Measurements from ENCODE around the gene SLC17A6.

The SLC17A6 gene

DNA sequence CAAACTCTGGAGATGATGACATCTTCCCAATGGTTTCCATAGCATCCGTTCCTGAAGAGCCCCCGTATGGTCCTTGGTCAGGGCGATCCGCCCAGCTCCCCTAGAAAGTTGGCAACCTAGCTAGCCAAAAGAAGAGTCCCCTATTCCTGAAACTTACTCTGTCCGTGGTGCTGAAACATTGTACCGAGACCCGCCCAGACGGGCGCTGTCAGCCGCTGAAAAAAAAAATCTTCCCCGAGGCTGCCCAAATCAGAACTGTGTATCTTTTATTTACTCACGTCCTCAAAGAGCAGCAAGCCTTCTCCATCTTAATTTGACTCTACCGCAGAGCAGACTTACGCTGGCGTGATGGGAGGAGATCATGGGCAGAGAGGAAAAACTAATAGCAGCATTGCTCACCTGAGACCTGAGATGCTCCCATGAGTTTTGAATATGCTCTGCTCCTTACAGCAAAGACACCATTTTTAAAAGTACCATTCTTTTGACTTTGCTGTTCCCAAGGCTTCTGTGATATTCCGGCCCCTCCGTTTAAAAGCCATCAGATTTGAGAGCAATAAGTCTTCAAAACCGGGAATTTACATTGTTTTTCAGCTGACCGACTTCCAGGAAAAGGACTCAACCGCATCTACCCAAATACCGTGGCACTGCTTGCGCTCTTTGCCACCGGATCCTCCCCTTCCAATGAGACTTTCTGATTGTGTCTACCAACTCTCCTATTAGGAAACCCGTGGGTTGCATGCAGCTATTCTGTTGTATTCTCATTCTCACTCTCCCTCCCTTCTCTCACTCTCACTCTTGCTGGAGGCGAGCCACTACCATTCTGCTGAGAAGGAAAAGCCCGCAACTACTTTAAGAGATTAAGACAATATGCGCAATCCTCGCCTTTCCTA is at the start of gene SLC17A6:
TSS of gene SLC17A6 (plus strand) at position 786 of the 890 bp plus-strand sequence. CDS start 153 bp downstream, outside the sequence.
- peak; percentile 36 for DNase-seq (ENCODE audit: low spot score)
- TF ChIP-seq, protein P1, sequence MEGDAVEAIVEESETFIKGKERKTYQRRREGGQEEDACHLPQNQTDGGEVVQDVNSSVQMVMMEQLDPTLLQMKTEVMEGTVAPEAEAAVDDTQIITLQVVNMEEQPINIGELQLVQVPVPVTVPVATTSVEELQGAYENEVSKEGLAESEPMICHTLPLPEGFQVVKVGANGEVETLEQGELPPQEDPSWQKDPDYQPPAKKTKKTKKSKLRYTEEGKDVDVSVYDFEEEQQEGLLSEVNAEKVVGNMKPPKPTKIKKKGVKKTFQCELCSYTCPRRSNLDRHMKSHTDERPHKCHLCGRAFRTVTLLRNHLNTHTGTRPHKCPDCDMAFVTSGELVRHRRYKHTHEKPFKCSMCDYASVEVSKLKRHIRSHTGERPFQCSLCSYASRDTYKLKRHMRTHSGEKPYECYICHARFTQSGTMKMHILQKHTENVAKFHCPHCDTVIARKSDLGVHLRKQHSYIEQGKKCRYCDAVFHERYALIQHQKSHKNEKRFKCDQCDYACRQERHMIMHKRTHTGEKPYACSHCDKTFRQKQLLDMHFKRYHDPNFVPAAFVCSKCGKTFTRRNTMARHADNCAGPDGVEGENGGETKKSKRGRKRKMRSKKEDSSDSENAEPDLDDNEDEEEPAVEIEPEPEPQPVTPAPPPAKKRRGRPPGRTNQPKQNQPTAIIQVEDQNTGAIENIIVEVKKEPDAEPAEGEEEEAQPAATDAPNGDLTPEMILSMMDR (IDR thresholded peaks at IDR 0.05; ENCODE audit: borderline replicate concordance, control extremely low read depth, extremely low read depth, insufficient read depth, missing control alignments), result peak; percentile 1
- in situ Hi-C loops (cut with MboI; ENCODE audit: low sequenced_read_pairs, unreplicated experiment), result loop anchor here (10.0 to 25.0 kb wide), 3 partner anchors 199 to 487 kb away; partner anchors contain the start of gene SVIP

DNA sequence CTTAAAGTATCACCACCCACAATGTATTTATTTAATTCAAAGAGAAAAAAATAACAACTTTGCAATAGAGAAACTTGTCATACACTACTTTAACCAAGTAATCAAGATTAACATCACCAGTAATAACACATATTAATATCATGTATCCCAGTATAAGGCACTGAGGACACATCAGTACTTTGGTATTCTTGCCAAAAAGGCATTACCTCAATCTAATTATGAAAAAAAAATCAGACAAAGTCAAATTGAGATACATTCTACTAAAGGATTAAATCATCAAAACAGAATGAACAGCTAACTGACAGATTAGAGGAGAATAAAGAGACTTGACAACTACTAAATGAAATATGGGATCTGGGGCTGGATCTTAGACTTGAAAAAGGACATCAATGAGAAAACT is 35.8 kb upstream of the SLC17A6 start:
- TF ChIP-seq, protein P1 (IDR thresholded peaks at IDR 0.05; ENCODE audit: borderline replicate concordance, control extremely low read depth, extremely low read depth, insufficient read depth, missing control alignments), result no peak
- no peak for DNase-seq (ENCODE audit: low spot score)
- in situ Hi-C loops (cut with MboI; ENCODE audit: low sequenced_read_pairs, unreplicated experiment), result loop anchor here (10.0 kb wide), 1 partner anchor 138 kb away; no protein-coding TSS in a partner anchor

DNA sequence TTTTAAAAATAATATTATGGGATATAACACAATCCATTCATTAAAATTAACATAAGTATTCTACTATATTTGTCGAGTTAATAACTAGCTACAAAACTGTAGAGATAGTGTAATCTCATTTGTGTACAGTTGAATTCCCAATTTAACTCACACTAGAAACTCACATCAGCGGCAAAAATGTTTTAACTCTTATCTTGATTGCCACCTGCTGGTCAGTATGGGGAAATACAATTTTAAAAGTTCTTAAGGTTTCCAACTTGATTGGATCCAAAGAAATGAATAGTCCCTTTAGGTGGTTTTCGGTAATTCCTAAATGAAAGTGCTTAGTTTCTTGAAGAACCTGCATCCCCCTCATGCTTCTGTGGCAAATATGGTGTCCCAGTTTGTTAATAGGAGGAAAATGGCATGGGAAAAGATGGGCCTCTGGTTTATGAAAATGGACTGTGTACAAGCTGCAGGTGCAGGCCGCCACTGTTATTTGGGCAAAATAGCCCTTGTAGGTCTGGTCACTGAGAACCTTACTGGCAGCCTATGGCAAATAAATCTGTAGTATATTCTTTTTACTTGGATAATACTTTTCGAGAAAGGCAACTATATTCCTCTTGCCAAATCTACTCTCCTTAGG is 33.7 kb upstream of the SLC17A6 start:
- in situ Hi-C loops (cut with MboI; ENCODE audit: low sequenced_read_pairs, unreplicated experiment), result loop anchor here (10.0 kb wide), 1 partner anchor 140 kb away; no protein-coding TSS in a partner anchor
- TF ChIP-seq, protein P1 (IDR thresholded peaks at IDR 0.05; ENCODE audit: borderline replicate concordance, control extremely low read depth, extremely low read depth, insufficient read depth, missing control alignments), result peak; percentile 52
- DNase-seq (ENCODE audit: low spot score), result peak; percentile 30

DNA sequence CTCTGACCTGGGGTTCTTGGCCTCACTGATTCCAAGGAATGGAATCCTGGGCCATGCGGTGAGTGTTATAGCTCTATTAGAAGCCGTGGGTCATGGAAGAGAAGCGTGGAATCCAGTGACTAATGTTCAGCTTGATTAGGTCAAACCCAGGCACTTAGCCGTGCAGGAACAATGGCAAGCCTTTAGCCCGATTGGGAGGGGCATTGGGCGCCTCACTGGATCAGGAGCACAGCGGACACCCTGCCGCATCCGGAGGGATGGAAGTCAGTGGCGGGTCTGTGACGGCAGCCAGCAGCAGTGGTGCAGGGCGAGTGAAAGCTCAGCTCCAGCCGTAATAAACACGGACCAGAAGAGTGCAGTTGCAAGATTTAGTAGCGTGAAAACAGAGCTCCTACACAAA is 20.5 kb upstream of the SLC17A6 start:
- DNase-seq (ENCODE audit: low spot score), result no peak
- in situ Hi-C loops (cut with MboI; ENCODE audit: low sequenced_read_pairs, unreplicated experiment), result no loop called here
- TF ChIP-seq, protein P1 (IDR thresholded peaks at IDR 0.05; ENCODE audit: borderline replicate concordance, control extremely low read depth, extremely low read depth, insufficient read depth, missing control alignments), result no peak

DNA sequence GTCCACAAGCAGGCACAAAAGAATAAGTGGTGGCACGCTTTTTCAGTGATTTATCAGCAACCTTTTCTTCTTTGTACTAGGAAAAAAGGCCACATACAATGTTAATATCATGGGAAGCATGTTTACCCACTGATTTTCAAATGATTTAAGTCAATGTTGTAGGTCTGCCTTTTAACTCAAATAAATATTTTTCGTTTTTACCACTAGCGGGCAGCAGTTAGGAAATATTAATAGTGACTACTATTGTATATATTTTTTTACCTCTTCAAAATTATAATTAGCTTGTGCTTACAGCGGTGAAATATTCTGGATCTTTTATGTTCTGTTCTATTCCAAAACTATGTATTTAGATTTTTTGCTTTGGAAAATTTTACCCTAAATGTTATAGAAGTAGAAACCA is 6.4 kb upstream of the SLC17A6 start:
- TF ChIP-seq, protein P1 (IDR thresholded peaks at IDR 0.05; ENCODE audit: borderline replicate concordance, control extremely low read depth, extremely low read depth, insufficient read depth, missing control alignments), result no peak

DNA sequence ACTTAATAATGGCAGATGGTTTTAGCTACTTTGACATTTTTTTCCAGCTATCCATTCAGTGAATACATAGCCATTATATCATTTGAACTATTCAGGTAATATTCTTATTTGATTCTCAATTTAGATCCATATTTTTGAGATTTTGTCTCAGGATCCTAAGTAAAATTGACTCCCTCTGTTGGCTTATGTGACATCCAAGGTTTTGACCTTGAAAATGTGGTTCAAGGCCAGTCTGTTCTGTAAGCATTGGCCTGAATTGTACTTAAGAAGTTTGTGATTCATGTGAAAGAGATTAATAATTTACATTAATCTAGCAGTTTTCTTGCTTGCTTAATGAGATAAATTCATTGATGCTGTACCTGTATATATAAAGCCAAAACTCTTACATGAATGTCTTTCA is 1.6 kb upstream of the SLC17A6 start:
- TF ChIP-seq, protein P1 (IDR thresholded peaks at IDR 0.05; ENCODE audit: borderline replicate concordance, control extremely low read depth, extremely low read depth, insufficient read depth, missing control alignments), result no peak
- no peak for DNase-seq (ENCODE audit: low spot score)
- in situ Hi-C loops (cut with MboI; ENCODE audit: low sequenced_read_pairs, unreplicated experiment), result loop anchor here (10.0 to 25.0 kb wide), 3 partner anchors 201 to 488 kb away; partner anchors contain the start of gene SVIP

More for the DNA sequence above, 6.4 kb upstream of the SLC17A6 start:
- in situ Hi-C loops (cut with MboI; ENCODE audit: low sequenced_read_pairs, unreplicated experiment), result loop anchor here (10.0 to 25.0 kb wide), 3 partner anchors 206 to 493 kb away; partner anchors contain the start of gene SVIP
- DNase-seq (ENCODE audit: low spot score), result no peak

All from GM13976 (cell line).